ENCODE data around the gene ICA1. TPM values are rescaled to one million over a fixed set of nuclear protein-coding genes. Genes with fewer than 3 reads are reported as not detected.
A peak's percentile ranks its signal among the peaks of the same experiment; 100 is the strongest.
"Not testable (repeated sequence)": the region's sequence is repeated elsewhere in the genome, so short reads cannot be mapped to it uniquely, and the experiment has no call there.

ICA1 gene
- total RNA-seq, 1 donor from 2014 or later = 27.0 TPM

DNA sequence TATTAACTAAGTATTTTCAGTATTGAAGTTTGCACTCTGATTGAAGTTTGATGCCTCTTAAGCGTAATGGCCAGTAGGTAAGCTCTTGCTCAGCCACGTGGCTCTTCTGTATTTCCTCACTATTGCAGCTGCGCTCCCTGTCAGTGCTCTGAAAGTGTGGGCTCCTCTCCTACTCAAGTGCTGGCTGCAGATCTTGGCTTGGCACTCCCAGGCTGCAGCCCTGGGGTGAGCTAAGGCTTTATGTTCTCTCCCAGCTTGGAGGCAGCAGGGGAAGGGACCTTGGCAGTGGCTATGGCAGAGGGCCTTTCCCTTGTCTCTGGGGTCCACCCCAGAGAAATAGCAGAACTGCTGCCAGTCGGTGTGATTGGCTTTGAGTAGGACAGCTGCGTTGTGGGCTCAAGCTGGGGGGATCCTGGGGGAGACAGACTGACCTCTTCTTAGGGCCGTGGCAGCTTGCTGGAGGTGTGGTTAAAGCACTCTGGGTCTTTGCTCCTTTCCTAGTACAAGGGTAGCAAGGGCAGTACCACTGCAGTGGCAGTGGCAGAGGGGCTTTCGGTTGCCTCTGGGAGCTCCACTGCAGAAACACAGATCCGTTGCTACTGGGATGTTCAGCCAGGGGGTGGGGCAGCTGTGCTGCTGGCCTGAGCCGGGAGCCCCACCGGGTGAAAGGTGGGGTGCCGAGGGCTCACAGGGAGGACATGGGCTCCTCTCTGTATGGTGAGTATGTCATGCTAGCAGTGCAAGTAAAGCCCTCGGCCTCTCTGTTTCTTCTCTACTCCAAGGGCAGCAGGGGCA lies 192.9 kb downstream of the ICA1 start:
- intact Hi-C loops (cut with DNase I) = no loop called here
- H3K9me3 ChIP-seq = no peaks in the 10 kb centered on the region
- TF ChIP-seq, protein P1, sequence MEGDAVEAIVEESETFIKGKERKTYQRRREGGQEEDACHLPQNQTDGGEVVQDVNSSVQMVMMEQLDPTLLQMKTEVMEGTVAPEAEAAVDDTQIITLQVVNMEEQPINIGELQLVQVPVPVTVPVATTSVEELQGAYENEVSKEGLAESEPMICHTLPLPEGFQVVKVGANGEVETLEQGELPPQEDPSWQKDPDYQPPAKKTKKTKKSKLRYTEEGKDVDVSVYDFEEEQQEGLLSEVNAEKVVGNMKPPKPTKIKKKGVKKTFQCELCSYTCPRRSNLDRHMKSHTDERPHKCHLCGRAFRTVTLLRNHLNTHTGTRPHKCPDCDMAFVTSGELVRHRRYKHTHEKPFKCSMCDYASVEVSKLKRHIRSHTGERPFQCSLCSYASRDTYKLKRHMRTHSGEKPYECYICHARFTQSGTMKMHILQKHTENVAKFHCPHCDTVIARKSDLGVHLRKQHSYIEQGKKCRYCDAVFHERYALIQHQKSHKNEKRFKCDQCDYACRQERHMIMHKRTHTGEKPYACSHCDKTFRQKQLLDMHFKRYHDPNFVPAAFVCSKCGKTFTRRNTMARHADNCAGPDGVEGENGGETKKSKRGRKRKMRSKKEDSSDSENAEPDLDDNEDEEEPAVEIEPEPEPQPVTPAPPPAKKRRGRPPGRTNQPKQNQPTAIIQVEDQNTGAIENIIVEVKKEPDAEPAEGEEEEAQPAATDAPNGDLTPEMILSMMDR (IDR thresholded peaks at IDR 0.05) = no peak
- H3K27me3 ChIP-seq = no peaks in the 10 kb centered on the region
- H3K27ac ChIP-seq = no peak overlapping the region
- peaks cover 14% of the 10 kb centered on the region for H3K36me3 ChIP-seq
- no peak overlapping the region for H3K4me3 ChIP-seq
- no peak for DNase-seq
- ATAC-seq = peak; percentile 46
- no peaks in the 10 kb centered on the region for H3K4me1 ChIP-seq

DNA sequence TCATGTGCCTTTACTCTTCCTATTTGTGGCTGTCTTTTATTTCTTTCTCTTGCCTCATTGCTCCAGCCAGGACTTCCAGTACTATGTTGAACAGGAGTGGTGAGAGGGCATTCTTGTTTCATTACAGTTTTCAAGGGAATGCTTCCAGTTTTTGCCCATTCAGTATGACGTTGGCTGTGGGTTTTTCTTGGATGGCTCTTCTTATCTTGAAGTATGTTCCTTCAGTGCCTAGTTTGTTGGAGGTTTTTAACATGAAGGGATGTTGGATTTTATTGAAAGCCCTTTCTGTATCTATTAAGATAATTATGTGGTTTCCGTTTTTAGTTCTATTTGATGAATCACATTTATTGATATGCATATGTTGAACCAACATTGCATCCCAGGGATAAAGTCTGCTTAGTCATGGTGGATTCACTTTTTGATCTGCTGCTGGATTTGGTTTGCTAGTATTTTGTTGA lies 196.6 kb downstream of the ICA1 start:
- H3K27me3 ChIP-seq = no peaks in the 10 kb centered on the region
- H3K4me1 ChIP-seq = no peaks in the 10 kb centered on the region
- DNase-seq (no peak), ATAC-seq (peak; percentile 42)
- no peaks in the 10 kb centered on the region for H3K9me3 ChIP-seq
- H3K36me3 ChIP-seq = peaks cover 4% of the 10 kb centered on the region
- H3K27ac ChIP-seq = no peak overlapping the region
- TF ChIP-seq, protein P1 (IDR thresholded peaks at IDR 0.05) = no peak
- H3K4me3 ChIP-seq = no peak overlapping the region
- intact Hi-C loops (cut with DNase I) = no loop called here

DNA sequence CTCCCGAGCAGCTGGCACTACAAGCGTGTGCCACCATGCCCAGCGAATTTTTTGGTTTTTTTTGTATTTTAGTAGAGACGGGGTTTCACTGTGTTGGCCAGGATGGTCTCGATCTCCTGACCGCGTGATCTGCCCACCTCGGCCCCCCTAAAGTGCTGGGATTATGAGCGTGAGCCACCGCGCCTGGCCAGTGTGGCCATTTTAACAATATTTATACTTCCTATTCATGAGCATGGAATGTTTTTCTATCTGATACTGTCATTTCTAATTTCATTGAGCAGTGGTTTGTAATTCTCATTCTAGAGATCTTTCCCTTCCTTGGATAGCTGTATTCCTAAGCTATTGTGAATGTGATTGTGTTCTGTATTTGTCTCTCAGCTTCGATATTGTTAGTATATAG lies 197.1 kb downstream of the ICA1 start:
- no peaks in the 10 kb centered on the region for H3K4me1 ChIP-seq
- TF ChIP-seq, protein P1 (IDR thresholded peaks at IDR 0.05) = no peak
- H3K27ac ChIP-seq = no peak overlapping the region
- no peak for ATAC-seq
- DNase-seq = no peak
- no peak overlapping the region for H3K4me3 ChIP-seq
- no peaks in the 10 kb centered on the region for H3K27me3 ChIP-seq
- H3K36me3 ChIP-seq = peaks cover 10% of the 10 kb centered on the region
- intact Hi-C loops (cut with DNase I) = no loop called here
- no peaks in the 10 kb centered on the region for H3K9me3 ChIP-seq

DNA sequence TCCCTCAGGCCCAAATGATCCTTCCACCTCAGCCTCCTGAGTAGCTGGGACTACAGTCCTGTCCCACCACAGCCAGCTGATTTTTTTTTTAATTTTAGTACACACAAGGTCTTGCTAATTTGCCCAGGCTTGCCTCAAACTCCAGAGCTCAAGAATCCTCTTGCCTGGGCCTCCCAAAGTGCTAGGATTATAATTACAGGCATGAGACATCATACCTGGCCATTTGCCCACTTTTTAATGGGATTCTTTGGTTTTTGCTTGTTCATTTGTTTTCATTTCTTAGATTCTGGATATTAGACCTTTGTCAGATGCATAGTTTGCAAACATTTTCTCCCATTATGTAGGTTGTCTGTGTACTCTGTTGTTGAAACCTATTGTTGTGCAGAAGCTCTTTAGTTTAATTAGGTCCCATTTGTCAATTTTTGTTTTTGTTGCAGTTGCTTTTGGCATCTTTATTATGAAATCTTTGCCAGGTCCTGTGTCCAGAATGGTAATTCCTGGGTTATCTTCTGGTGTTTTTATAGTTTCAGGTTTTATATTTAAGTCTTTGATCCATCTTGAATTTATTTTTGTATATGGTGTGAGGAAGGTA lies 198.2 kb downstream of the ICA1 start:
- no peaks in the 10 kb centered on the region for H3K27me3 ChIP-seq
- no peak overlapping the region for H3K27ac ChIP-seq
- TF ChIP-seq, protein P1 (IDR thresholded peaks at IDR 0.05) = no peak
- no peak overlapping the region for H3K4me3 ChIP-seq
- H3K36me3 ChIP-seq = peaks cover 10% of the 10 kb centered on the region
- no peaks in the 10 kb centered on the region for H3K4me1 ChIP-seq
- intact Hi-C loops (cut with DNase I) = no loop called here
- H3K9me3 ChIP-seq = no peaks in the 10 kb centered on the region
- DNase-seq (no peak), ATAC-seq (no peak)

DNA sequence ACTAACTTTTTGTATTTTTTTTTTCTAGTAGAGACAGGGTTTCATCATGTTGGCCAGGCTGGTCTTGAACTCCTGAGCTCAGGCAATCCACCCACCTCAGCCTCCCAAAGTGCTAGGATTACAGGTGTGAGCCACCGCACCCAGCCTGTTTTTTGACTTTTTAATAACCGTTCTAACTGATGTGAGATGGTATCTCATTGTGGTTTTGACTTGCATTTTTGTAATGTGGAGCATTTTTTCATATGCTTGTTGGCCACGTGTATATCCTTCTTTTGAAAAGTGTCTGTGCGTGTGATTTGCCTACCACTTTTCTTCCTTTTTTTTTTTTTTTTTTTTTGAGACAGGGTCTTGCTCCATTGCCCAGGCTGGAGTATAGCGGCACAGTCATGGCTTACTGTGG lies 198.7 kb downstream of the ICA1 start:
- H3K27me3 ChIP-seq; intact Hi-C loops (cut with DNase I); H3K9me3 ChIP-seq; H3K27ac ChIP-seq; DNase-seq; H3K4me3 ChIP-seq; H3K4me1 ChIP-seq; H3K36me3 ChIP-seq; ATAC-seq: not testable (repeated sequence)

Other genes starting within 250 kb of the ICA1 start
- not detected for gene NXPH1, start 171.4 kb upstream of the ICA1 start, total RNA-seq

Data from upper lobe of right lung (tissue), 1 donor.